ENCODE measurements around the gene HMSD. TPM values are rescaled to one million over a fixed set of nuclear protein-coding genes. Genes with fewer than 3 reads are reported as not detected.

The HMSD gene
- polyA plus RNA-seq, 1 of the 3 experiments (the other 2 are of a cell fraction) = not detected

- H2AFZ ChIP-seq (ENCODE audit: low read depth) = no peak overlapping the region
- no peak overlapping the region for H3K4me2 ChIP-seq
- no peak for TF ChIP-seq FOXM1 (IDR thresholded peaks at IDR 0.05; ENCODE audit: low read depth)
- no peak for TF ChIP-seq TAF1 (IDR thresholded peaks at IDR 0.05; ENCODE audit: borderline replicate concordance, low read depth, low read length)
- TF ChIP-seq, protein P1, sequence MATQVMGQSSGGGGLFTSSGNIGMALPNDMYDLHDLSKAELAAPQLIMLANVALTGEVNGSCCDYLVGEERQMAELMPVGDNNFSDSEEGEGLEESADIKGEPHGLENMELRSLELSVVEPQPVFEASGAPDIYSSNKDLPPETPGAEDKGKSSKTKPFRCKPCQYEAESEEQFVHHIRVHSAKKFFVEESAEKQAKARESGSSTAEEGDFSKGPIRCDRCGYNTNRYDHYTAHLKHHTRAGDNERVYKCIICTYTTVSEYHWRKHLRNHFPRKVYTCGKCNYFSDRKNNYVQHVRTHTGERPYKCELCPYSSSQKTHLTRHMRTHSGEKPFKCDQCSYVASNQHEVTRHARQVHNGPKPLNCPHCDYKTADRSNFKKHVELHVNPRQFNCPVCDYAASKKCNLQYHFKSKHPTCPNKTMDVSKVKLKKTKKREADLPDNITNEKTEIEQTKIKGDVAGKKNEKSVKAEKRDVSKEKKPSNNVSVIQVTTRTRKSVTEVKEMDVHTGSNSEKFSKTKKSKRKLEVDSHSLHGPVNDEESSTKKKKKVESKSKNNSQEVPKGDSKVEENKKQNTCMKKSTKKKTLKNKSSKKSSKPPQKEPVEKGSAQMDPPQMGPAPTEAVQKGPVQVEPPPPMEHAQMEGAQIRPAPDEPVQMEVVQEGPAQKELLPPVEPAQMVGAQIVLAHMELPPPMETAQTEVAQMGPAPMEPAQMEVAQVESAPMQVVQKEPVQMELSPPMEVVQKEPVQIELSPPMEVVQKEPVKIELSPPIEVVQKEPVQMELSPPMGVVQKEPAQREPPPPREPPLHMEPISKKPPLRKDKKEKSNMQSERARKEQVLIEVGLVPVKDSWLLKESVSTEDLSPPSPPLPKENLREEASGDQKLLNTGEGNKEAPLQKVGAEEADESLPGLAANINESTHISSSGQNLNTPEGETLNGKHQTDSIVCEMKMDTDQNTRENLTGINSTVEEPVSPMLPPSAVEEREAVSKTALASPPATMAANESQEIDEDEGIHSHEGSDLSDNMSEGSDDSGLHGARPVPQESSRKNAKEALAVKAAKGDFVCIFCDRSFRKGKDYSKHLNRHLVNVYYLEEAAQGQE (IDR thresholded peaks at IDR 0.05; ENCODE audit: low read depth, low read length) = peak; percentile 66; the same call in 1 of the 2 replicates
- no peak for TF ChIP-seq NFIC (IDR thresholded peaks at IDR 0.05; ENCODE audit: borderline replicate concordance)
- no peak for TF ChIP-seq RCOR1 (IDR thresholded peaks at IDR 0.05; ENCODE audit: low read length)
- TF ChIP-seq POLR2AphosphoS5 (IDR thresholded peaks at IDR 0.05; ENCODE audit: low read depth, low read length) = no peak
- TF ChIP-seq ELF1 (IDR thresholded peaks at IDR 0.05) = no peak
- no peaks in the 10 kb centered on the region for H3K4me1 ChIP-seq (ENCODE audit: control insufficient read depth in 1 of 2, insufficient read depth in 2 of 2, low read depth in 1 of 2, low read length in 1 of 2)
- H3K9ac ChIP-seq = no peak overlapping the region
- H3K36me3 ChIP-seq (replicated peaks in 1 of 2; ENCODE audit: control insufficient read depth in 1 of 2, insufficient read depth in 2 of 2, low read length in 1 of 2) = peaks cover 0 to 5% of the 10 kb centered on the region in 2 experiments
- no peaks in the 10 kb centered on the region for H3F3A ChIP-seq (replicated peaks; ENCODE audit: insufficient read depth)
- no peaks in the 10 kb centered on the region for H4K20me1 ChIP-seq (ENCODE audit: insufficient read depth)
- H3K9me2 ChIP-seq = no peaks in the 10 kb centered on the region
- no peaks in the 10 kb centered on the region for H3K9me3 ChIP-seq
- ChIA-PET CTCF (interaction anchor here (2.8 to 3.4 kb wide), 2 partner anchors 8 to 23 kb away, joined by 18 to 20 read pairs; no protein-coding TSS in a partner anchor), POLR2A (no interaction called here)
- H3K79me2 ChIP-seq (ENCODE audit: insufficient read depth) = no peaks in the 10 kb centered on the region
- DNase-seq = no peak
- no peaks in the 10 kb centered on the region for H3K27me3 ChIP-seq (ENCODE audit: insufficient read depth)
- H3K27ac ChIP-seq (ENCODE audit: low read depth in 2 of 2, low read length in 1 of 2) = no peak overlapping the region
- WGBS (ENCODE audit: low lambda C conversion rate) = 80% methylated on average over 7 of the region's 7 CpGs
- no peak overlapping the region for H3K4me3 ChIP-seq (ENCODE audit: low read depth in 2 of 2, low read length in 1 of 2)
These were observed 37.8 kb downstream of the HMSD start for GRCh38 chr18:63986885-63987284.

- 73% methylated on average over 2 of the region's 2 CpGs for WGBS (ENCODE audit: low lambda C conversion rate)
- H3K9me2 ChIP-seq = no peaks in the 10 kb centered on the region
- TF ChIP-seq MAX (IDR thresholded peaks at IDR 0.05; ENCODE audit: low read depth) (no peak), CTCF (IDR thresholded peaks at IDR 0.05) (no peak), CHD2 (IDR thresholded peaks at IDR 0.05; ENCODE audit: low read length, partially characterized antibody) (no peak), GABPA (IDR thresholded peaks at IDR 0.05; ENCODE audit: low read depth) (no peak), RXRA (IDR thresholded peaks at IDR 0.05; ENCODE audit: borderline replicate concordance, low read depth) (no peak), SMC3 (IDR thresholded peaks at IDR 0.05; ENCODE audit: low read depth, low read length) (no peak), MEF2A (IDR thresholded peaks at IDR 0.05; ENCODE audit: borderline replicate concordance, low read depth) (no peak), ELF1 (IDR thresholded peaks at IDR 0.05) (no peak), IRF3 (IDR thresholded peaks at IDR 0.05; ENCODE audit: low read depth, low read length) (no peak), SIN3A (IDR thresholded peaks at IDR 0.05; ENCODE audit: borderline replicate concordance, low read depth, low read length) (no peak), YY1 (IDR thresholded peaks at IDR 0.05; ENCODE audit: low read depth) (no peak), GATA2 (CRISPR knock-in tag; IDR thresholded peaks at IDR 0.05) (no peak), RAD21 (IDR thresholded peaks at IDR 0.05; ENCODE audit: low read length) (no peak), TCF12 (IDR thresholded peaks at IDR 0.05) (no peak), JUND (IDR thresholded peaks at IDR 0.05) (no peak)
- ChIA-PET CTCF (interaction anchor here (1.9 kb wide), 1 partner anchor 8 kb away, joined by 7 read pairs; no protein-coding TSS in a partner anchor), POLR2A (no interaction called here)
- H3K4me1 ChIP-seq (ENCODE audit: control insufficient read depth in 1 of 2, insufficient read depth in 2 of 2, low read depth in 1 of 2, low read length in 1 of 2) = no peaks in the 10 kb centered on the region
- H3K4me3 ChIP-seq (ENCODE audit: low read depth in 2 of 2, low read length in 1 of 2) = no peak overlapping the region
- H3K27ac ChIP-seq (ENCODE audit: low read depth in 2 of 2, low read length in 1 of 2) = no peak overlapping the region
- H3K9me3 ChIP-seq = no peaks in the 10 kb centered on the region
- H2AFZ ChIP-seq (ENCODE audit: low read depth) = no peak overlapping the region
- no peaks in the 10 kb centered on the region for H3F3A ChIP-seq (replicated peaks; ENCODE audit: insufficient read depth)
- no peak for DNase-seq
- no peaks in the 10 kb centered on the region for H3K27me3 ChIP-seq (ENCODE audit: insufficient read depth)
- peaks cover 0 to 5% of the 10 kb centered on the region in 2 experiments for H3K36me3 ChIP-seq (replicated peaks in 1 of 2; ENCODE audit: control insufficient read depth in 1 of 2, insufficient read depth in 2 of 2, low read length in 1 of 2)
- H3K79me2 ChIP-seq (ENCODE audit: insufficient read depth) = no peaks in the 10 kb centered on the region
- H4K20me1 ChIP-seq (ENCODE audit: insufficient read depth) = no peaks in the 10 kb centered on the region
- H3K4me2 ChIP-seq = no peak overlapping the region
- no peak overlapping the region for H3K9ac ChIP-seq
These were observed 38.6 kb downstream of the HMSD start for GRCh38 chr18:63987743-63988142.
